GM21576 (cell line): Measurements from ENCODE around the gene ZNF407.

Experiments used
- ATAC-seq: cut with Tn5 transposase; IDR thresholded peaks from one replicate; pipeline ENCODE4 v1.9.1; 2021; ENCODE audit warnings: mild to moderate bottlenecking, moderate library complexity; ENCODE audit not compliant: unreplicated experiment

Gene ZNF407

GRCh38 chr18:74994502-74995418 lies 397.1 kb downstream of the ZNF407 start:
- peak; percentile 79 for ATAC-seq

GRCh38 chr18:74995419-74995736 lies 397.7 kb downstream of the ZNF407 start:
- no peak for ATAC-seq

GRCh38 chr18:74996055-74996454 lies 398.4 kb downstream of the ZNF407 start:
- ATAC-seq = no peak

GRCh38 chr18:74996996-74997395 lies 399.3 kb downstream of the ZNF407 start:
- ATAC-seq = no peak

- no peak for ATAC-seq
Observed at GRCh38 chr18:75000920-75001319, 403.2 kb downstream of the ZNF407 start.

GRCh38 chr18:75003039-75003438 lies 405.4 kb downstream of the ZNF407 start:
- no peak for ATAC-seq

GRCh38 chr18:75003764-75004690 lies 406.4 kb downstream of the ZNF407 start:
- no peak for ATAC-seq

- no peak for ATAC-seq
Observed at GRCh38 chr18:75005626-75006025, 408.0 kb downstream of the ZNF407 start.

GRCh38 chr18:75008186-75008585 lies 410.5 kb downstream of the ZNF407 start:
- no peak for ATAC-seq

- no peak for ATAC-seq
Observed at GRCh38 chr18:75009296-75009695, 411.6 kb downstream of the ZNF407 start.

GRCh38 chr18:75009878-75010277 lies 412.2 kb downstream of the ZNF407 start:
- no peak for ATAC-seq

GRCh38 chr18:75010278-75010677 lies 412.6 kb downstream of the ZNF407 start:
- ATAC-seq = no peak

GRCh38 chr18:75010689-75011088 lies 413.0 kb downstream of the ZNF407 start:
- ATAC-seq = no peak

- ATAC-seq = peak; percentile 87
Observed at GRCh38 chr18:75016025-75016717, 418.5 kb downstream of the ZNF407 start.

- no peak for ATAC-seq
Observed at GRCh38 chr18:75023473-75023872, 425.8 kb downstream of the ZNF407 start.

GRCh38 chr18:75024871-75025270 lies 427.2 kb downstream of the ZNF407 start:
- no peak for ATAC-seq

GRCh38 chr18:75025573-75025972 lies 427.9 kb downstream of the ZNF407 start:
- no peak for ATAC-seq

GRCh38 chr18:75029481-75029880 lies 431.8 kb downstream of the ZNF407 start:
- no peak for ATAC-seq

GRCh38 chr18:75031717-75032317 lies 434.1 kb downstream of the ZNF407 start:
- ATAC-seq = no peak

- ATAC-seq = no peak
Observed at GRCh38 chr18:75033516-75033915, 435.8 kb downstream of the ZNF407 start.

GRCh38 chr18:75034937-75035336 lies 437.3 kb downstream of the ZNF407 start:
- no peak for ATAC-seq
